GM12892 (cell line): ENCODE data around the gene CTAGE8. TPM values are rescaled to one million over a fixed set of nuclear protein-coding genes. Genes with fewer than 3 reads are reported as not detected.
A peak's percentile ranks its signal among the peaks of the same experiment; 100 is the strongest.
"Not testable (repeated sequence)": the region's sequence is repeated elsewhere in the genome, so short reads cannot be mapped to it uniquely, and the experiment has no call there.

Experiments used
- DNase-seq: peaks from one replicate; pipeline ENCODE4 v3.0.0; 2011; ENCODE audit not compliant: insufficient read length
- FAIRE-seq: peaks from 2 replicates; lab custom pipeline; 2011; peaks lifted over from hg19 to GRCh38; lab: Jason Lieb, UNC
- polyA plus RNA-seq: library from polyadenylated mRNA; unstranded; fragments of >200 nt; gene quantifications from one replicate; pipeline ENCODE4 v1.2.1, GENCODE V29; 2012; ENCODE audit warnings: missing spikeins, inconsistent platforms; ENCODE audit not compliant: missing spikeins

Gene CTAGE8, protein sequence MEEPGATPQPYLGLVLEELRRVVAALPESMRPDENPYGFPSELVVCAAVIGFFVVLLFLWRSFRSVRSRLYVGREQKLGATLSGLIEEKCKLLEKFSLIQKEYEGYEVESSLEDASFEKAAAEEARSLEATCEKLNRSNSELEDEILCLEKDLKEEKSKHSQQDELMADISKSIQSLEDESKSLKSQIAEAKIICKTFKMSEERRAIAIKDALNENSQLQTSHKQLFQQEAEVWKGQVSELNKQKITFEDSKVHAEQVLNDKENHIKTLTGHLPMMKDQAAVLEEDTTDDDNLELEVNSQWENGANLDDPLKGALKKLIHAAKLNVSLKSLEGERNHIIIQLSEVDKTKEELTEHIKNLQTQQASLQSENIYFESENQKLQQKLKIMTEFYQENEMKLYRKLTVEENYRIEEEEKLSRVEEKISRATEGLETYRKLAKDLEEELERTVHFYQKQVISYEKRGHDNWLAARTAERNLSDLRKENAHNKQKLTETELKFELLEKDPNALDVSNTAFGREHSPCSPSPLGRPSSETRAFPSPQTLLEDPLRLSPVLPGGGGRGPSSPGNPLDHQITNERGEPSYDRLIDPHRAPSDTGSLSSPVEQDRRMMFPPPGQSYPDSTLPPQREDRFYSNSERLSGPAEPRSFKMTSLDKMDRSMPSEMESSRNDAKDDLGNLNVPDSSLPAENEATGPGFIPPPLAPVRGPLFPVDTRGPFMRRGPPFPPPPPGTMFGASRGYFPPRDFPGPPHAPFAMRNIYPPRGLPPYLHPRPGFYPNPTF
- not detected for polyA plus RNA-seq

GRCh38 chr7:144269188-144269587 lies at the start of gene CTAGE8:
Gene CTAGE8, minus strand, starts transcription at chr7:144269288. Its CDS starts 38 bp downstream, at chr7:144269250.
- DNase-seq, FAIRE-seq: not testable (repeated sequence)

DNA sequence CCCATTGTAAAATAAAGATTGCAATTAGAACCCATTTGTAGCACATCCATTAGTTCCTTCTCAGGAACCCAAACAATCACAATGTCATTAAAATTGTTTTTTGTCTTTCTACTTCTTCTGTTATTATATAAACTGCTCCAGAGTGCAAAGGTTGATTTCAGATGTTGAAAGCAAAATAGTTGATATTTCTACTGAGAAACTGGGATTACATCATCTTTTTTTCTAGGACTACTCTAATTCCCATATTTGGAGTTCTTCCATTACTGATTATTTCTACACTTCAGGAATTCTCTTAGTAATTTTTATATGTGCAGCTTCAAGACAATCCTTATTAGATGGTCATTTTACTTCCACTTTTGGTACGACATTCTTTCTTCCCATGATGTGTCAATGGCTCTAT lies 48.4 kb upstream of the CTAGE8 start:
- not testable (repeated sequence) for FAIRE-seq, DNase-seq

DNA sequence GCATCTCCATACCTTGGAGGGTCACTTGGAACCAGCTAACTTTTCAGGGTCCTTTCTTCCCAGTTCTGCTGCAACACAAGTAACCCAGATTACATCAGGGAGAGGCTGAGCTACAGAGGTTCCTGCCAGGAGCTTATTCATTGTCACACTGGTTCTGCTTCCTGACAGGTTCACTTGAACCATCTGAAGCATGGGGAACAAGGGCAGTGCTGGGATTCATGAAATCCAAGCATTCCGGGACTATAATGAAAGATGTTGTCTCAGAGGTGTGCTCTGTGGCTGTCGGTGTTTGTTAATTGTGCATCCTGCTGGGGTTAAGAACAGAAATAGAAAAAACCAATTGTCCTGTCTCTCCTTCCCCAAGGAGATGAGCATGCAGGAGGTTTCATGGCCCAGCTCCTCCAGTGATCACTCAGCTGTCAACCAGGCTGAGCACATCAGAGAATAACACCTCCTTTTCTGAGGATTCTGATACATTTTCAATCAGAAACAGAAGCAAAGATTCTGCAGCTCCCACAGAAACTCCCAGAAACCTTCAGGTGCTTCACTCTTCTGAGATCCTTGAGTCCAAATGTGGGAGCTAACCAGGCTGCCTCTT lies 42.9 kb upstream of the CTAGE8 start, which contains the start of gene OR2A1:
Gene OR2A1 (plus strand): TSS at position 548 of the 598 bp plus-strand sequence. CDS start 5,706 bp downstream, outside the sequence.
- FAIRE-seq, DNase-seq: not testable (repeated sequence)

- not testable (repeated sequence) for FAIRE-seq, DNase-seq
These were observed 42.1 kb upstream of the CTAGE8 start for GRCh38 chr7:144311218-144311617.

- FAIRE-seq = peak; percentile 9
- not testable (repeated sequence) for DNase-seq
These were observed 40.6 kb upstream of the CTAGE8 start for GRCh38 chr7:144309702-144310101.

DNA sequence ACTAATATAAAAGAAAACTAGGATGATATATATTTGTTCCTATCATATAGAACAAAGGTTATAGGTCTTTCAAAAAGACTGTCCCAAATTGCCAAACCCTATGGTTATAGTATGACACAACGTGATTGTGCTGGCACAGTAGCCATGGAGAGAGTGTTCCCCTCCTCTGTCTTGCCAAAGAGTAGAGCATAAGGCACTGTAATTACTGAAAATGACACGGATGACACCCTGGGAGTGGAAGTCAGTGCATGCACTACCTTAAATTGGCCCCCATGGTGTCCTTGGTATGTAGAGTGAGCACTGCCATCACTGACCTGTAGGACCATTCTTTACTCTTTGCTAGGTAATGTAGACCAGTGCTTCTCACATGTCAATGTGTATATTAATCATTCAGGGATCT lies 36.1 kb upstream of the CTAGE8 start:
- not testable (repeated sequence) for FAIRE-seq, DNase-seq

GRCh38 chr7:144303607-144304006 lies 34.5 kb upstream of the CTAGE8 start:
- not testable (repeated sequence) for DNase-seq, FAIRE-seq

DNA sequence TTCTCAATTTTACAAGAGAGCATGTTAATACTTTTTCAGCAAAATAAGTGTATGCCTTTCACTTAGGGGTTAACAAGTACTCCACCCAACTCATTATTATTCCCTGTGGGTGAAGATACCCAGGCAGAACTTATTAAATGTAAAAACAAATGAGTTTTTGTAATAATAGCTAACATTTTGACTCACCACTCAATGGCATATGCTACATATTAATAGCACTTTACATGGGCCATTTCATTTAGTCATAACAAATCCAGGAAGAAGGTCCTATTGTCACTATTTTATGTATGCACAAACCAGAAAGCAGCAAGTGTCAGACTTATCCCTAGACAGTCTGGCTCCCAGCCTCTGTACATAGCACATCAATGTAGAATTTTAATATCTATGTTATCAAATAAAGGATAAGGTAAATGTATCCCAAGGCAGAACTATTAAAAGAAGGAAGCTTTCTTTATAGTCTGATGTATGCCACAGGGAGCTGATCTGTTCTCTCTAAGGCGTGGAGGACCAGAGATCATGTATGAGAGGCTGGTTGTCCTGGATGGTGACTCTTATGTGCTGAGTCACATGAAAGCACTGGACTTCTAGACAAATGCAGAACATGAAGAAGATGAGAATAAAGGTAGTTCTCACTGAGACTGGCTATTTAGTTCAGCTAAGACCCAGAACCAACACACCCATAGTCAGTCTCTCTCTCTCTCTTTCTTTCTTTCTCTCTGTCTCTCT lies 33.7 kb upstream of the CTAGE8 start:
- not testable (repeated sequence) for FAIRE-seq, DNase-seq

GRCh38 chr7:144293794-144294499 lies 24.9 kb upstream of the CTAGE8 start:
- not testable (repeated sequence) for DNase-seq, FAIRE-seq

GRCh38 chr7:144292384-144293161 lies 23.5 kb upstream of the CTAGE8 start:
- FAIRE-seq, DNase-seq: not testable (repeated sequence)

DNA sequence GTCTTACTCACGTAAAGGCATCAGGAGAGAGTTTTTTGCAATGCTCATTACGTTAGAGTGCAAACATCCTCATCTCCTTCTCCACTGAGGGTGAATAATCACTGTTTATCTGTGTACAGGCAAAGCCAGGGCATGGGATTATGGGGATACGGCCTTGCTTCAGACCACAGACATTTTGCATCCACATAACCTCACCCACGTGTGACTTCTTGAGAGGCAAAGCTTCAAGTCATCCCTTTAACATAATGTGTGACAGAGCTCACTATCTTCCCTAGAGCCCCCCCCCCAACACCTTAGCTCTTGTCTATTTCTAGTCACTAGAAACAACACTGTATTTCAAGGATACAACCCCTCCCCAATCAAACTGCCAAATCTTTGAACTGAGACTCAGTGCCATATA lies 22.5 kb upstream of the CTAGE8 start:
- not testable (repeated sequence) for DNase-seq, FAIRE-seq

DNA sequence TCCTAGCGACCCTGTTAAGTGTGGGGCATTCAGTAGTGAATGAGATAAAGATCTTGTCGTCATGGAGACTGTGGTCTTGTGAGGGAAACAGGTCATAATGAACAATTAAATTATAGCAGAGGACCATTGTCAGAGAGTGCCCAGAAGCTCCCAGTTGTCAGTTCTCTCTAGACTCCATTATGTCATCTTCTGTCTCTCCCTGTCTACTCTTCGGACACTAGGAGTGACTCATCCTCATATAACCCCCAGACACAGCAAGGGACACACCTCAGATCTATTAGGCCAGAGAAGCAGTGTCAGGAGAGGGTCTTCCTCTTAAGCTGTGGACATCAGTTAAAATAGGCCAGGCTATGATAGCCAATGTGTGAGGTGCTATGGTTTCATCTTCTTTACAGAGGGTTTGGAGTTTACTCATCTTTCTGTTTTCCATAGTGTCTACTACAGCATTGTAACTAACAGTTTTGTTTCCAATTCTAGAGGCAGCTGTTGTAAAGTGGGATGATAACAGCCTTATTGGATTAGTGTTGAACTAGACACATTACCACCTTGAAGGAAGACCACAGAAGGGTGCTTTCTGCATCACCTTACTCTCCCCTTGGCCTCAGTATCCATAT lies 18.2 kb upstream of the CTAGE8 start:
- not testable (repeated sequence) for FAIRE-seq

DNA sequence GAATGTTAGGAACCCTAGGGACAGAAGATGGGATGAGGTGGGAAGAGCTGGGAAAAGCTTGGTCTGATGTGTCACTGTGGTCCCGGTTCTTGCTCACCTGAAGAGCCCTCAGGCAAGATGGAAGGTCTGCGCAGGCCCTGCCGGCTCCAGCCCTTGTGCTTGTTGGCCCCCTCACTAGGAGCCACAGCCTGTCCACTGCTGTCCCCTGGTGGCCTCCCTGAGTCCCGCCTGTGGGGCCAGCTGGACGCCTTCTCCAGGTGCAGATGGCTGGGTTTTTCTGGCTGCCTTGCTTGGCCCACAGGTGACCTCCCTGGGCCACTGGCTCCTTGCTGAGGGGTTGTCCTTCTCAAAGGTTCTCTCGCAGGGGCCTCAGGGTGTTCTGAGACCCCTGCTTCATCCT lies 14.6 kb upstream of the CTAGE8 start:
- DNase-seq, FAIRE-seq: not testable (repeated sequence)

More for the DNA sequence above, 18.2 kb upstream of the CTAGE8 start:
- not testable (repeated sequence) for DNase-seq

- not testable (repeated sequence) for DNase-seq, FAIRE-seq
These were observed 13.4 kb upstream of the CTAGE8 start for GRCh38 chr7:144282490-144282889.

- FAIRE-seq, DNase-seq: not testable (repeated sequence)
These were observed 12.9 kb upstream of the CTAGE8 start for GRCh38 chr7:144281981-144282380.

GRCh38 chr7:144280010-144280409 lies 10.9 kb upstream of the CTAGE8 start:
- not testable (repeated sequence) for FAIRE-seq, DNase-seq

GRCh38 chr7:144275281-144275680 lies 6.2 kb upstream of the CTAGE8 start:
- FAIRE-seq, DNase-seq: not testable (repeated sequence)
